Natural killer cell (primary cell): Measurements from ENCODE around the gene HMGCLL1. TPM values are rescaled to one million over a fixed set of nuclear protein-coding genes. Genes with fewer than 3 reads are reported as not detected.

Experiments used
- ATAC-seq, 3 donors: fragments of 150-1000 bp in 2 of 3; fragments of 200-7000 bp in 1 of 3; cut with Tn5 transposase; 1 replicate in 1 of 3; 2 replicates in 2 of 3; pipeline ENCODE4 v1.10.0; 2021; ENCODE audit warnings: mild to moderate bottlenecking in 2 of 3, moderate library complexity in 2 of 3
- DNase-seq, 2 donors: peaks; one replicate each; pipeline versions ENCODE4 v3.0.0 to v3.0.0-alpha.2; 2013 to 2021; ENCODE audit warnings: mixed read lengths in 1 of 2
- H3K27ac ChIP-seq: one replicate; pipeline ENCODE4 v1.5.1; 2013; ENCODE audit warnings: mild to moderate bottlenecking, low read length
- H3K27me3 ChIP-seq: one replicate; pipeline ENCODE4 v1.6.1; 2013; ENCODE audit warnings: low read length; ENCODE audit not compliant: control insufficient read depth, insufficient read depth
- H3K36me3 ChIP-seq: one replicate; pipeline ENCODE4 v1.6.1; 2013; ENCODE audit warnings: low read length; ENCODE audit not compliant: control insufficient read depth, insufficient read depth
- H3K4me1 ChIP-seq: one replicate; pipeline ENCODE4 v1.6.1; 2013; ENCODE audit warnings: low read length; ENCODE audit not compliant: control insufficient read depth, insufficient read depth
- H3K4me3 ChIP-seq: one replicate; pipeline ENCODE4 v1.5.1; 2013; ENCODE audit warnings: low read length
- H3K9me3 ChIP-seq: one replicate; pipeline ENCODE4 v1.6.1; 2013; ENCODE audit warnings: low read length; ENCODE audit not compliant: control insufficient read depth, insufficient read depth
- H3K27ac Mint-ChIP-seq, 2 donors: one replicate each; pipeline ENCODE4 v1.8.0; 2022; ENCODE audit warnings: mild to moderate bottlenecking in 2 of 2, mixed read lengths in 2 of 2, moderate library complexity in 1 of 2
- H3K27me3 Mint-ChIP-seq, 2 donors: one replicate each; pipeline ENCODE4 v1.8.0; 2022; ENCODE audit warnings: low read depth in 2 of 2, mixed read lengths in 2 of 2
- H3K36me3 Mint-ChIP-seq: one replicate; pipeline ENCODE4 v1.8.0; 2022; ENCODE audit warnings: mixed read lengths
- H3K4me1 Mint-ChIP-seq, 2 donors: one replicate each; pipeline ENCODE4 v1.8.0; 2022; ENCODE audit warnings: mixed read lengths in 2 of 2
- H3K4me3 Mint-ChIP-seq: one replicate; pipeline ENCODE4 v1.8.0; 2022; ENCODE audit warnings: mild to moderate bottlenecking, moderate library complexity, mixed read lengths
- H3K9me3 Mint-ChIP-seq, 2 donors: one replicate each; pipeline ENCODE4 v1.8.0; 2022; ENCODE audit warnings: mixed read lengths in 2 of 2
- CTCF ChIP-seq: fragments of 200-600 bp; IDR thresholded peaks from one replicate; pipeline ENCODE4 v1.8.0; 2022; ENCODE audit warnings: antibody characterized with exemption
- WGBS: methylation state at CpG from one replicate; pipeline ENCODE4 v1.1.7; 2013; ENCODE audit warnings: missing lambda C conversion rate; ENCODE audit not compliant: insufficient coverage; 5-methylcytosine and 5-hydroxymethylcytosine counted together
- intact Hi-C: fragments of 100-400 bp; cut with micrococcal nuclease; formaldehyde crosslinking; loops from one replicate; pipeline ENCODE4 v1.14.2; 2022
- total RNA-seq, 4 donors: library from RNA; stranded (reverse); fragments of 120-200 nt in 1 of 4; gene quantifications; one replicate each; pipeline versions ENCODE4 v1.2.3 to v1.2.4, GENCODE V29; 2013 to 2022

HMGCLL1 gene
- total RNA-seq, 3 donors from 2014 or later (not counting 1 experiment from before 2014, with no cell fraction given): not detected

GRCh38 chr6:55490871-55491270 lies 88.1 kb downstream of the HMGCLL1 start:
- H3K4me3 Mint-ChIP-seq: no peak overlapping the region
- H3K27ac Mint-ChIP-seq: no peak overlapping the region

GRCh38 chr6:55474382-55474781 lies 104.6 kb downstream of the HMGCLL1 start:
- Mint-ChIP-seq H3K36me3 (no peaks in the 10 kb centered on the region), H3K4me3 (no peak overlapping the region), H3K9me3 (peaks cover 9 to 12% of the 10 kb centered on the region in 2 donors), H3K27me3 (no peaks in the 10 kb centered on the region), H3K27ac (no peak overlapping the region), H3K4me1 (no peaks in the 10 kb centered on the region)
- Histone ChIP-seq H3K4me1 (no peaks in the 10 kb centered on the region), H3K27me3 (no peaks in the 10 kb centered on the region), H3K4me3 (no peak overlapping the region), H3K9me3 (no peaks in the 10 kb centered on the region), H3K27ac (no peak overlapping the region), H3K36me3 (no peaks in the 10 kb centered on the region)
- ATAC-seq (no peak), DNase-seq (no peak)
- intact Hi-C loops: no loop called here
- WGBS: 87% methylated on average over 2 of the region's 3 CpGs
- TF ChIP-seq CTCF: no peak

More at GRCh38 chr6:55490871-55491270, 88.1 kb downstream of the HMGCLL1 start:
- H3K4me3 ChIP-seq: no peak overlapping the region
- H3K27me3 Mint-ChIP-seq: no peaks in the 10 kb centered on the region
- H3K9me3 ChIP-seq: no peaks in the 10 kb centered on the region
- no peaks in the 10 kb centered on the region for H3K27me3 ChIP-seq
- DNase-seq (no peak), ATAC-seq (no peak)
- H3K36me3 ChIP-seq: no peaks in the 10 kb centered on the region
- no peak for TF ChIP-seq CTCF
- no peaks in the 10 kb centered on the region for H3K4me1 Mint-ChIP-seq
- H3K36me3 Mint-ChIP-seq: no peaks in the 10 kb centered on the region
- peaks cover 5 to 11% of the 10 kb centered on the region in 2 donors for H3K9me3 Mint-ChIP-seq
- H3K27ac ChIP-seq: no peak overlapping the region
- intact Hi-C loops: no loop called here
- H3K4me1 ChIP-seq: no peaks in the 10 kb centered on the region

- no peaks in the 10 kb centered on the region for H3K36me3 ChIP-seq
- intact Hi-C loops: no loop called here
- H3K27me3 ChIP-seq: no peaks in the 10 kb centered on the region
- no peak overlapping the region for H3K4me3 ChIP-seq
- no peaks in the 10 kb centered on the region for H3K36me3 Mint-ChIP-seq
- H3K9me3 ChIP-seq: no peaks in the 10 kb centered on the region
- H3K27ac Mint-ChIP-seq: no peak overlapping the region
- no peaks in the 10 kb centered on the region for H3K4me1 Mint-ChIP-seq
- 100% methylated on average over 1 of the region's 1 CpG for WGBS
- DNase-seq: no peak
- H3K27me3 Mint-ChIP-seq: no peaks in the 10 kb centered on the region
- no peak for ATAC-seq
- TF ChIP-seq CTCF: no peak
- no peak overlapping the region for H3K27ac ChIP-seq
- peaks cover 10 to 13% of the 10 kb centered on the region in 2 donors for H3K9me3 Mint-ChIP-seq
- H3K4me1 ChIP-seq: no peaks in the 10 kb centered on the region
- no peak overlapping the region for H3K4me3 Mint-ChIP-seq
These were observed 105.3 kb downstream of the HMGCLL1 start for GRCh38 chr6:55473722-55474121.

- intact Hi-C loops: no loop called here
- Histone ChIP-seq H3K4me3 (no peak overlapping the region), H3K9me3 (no peaks in the 10 kb centered on the region), H3K4me1 (no peaks in the 10 kb centered on the region), H3K27me3 (no peaks in the 10 kb centered on the region), H3K27ac (no peak overlapping the region), H3K36me3 (no peaks in the 10 kb centered on the region)
- WGBS: 67% methylated on average over 5 of the region's 5 CpGs
- Mint-ChIP-seq H3K27me3 (no peaks in the 10 kb centered on the region), H3K4me1 (no peaks in the 10 kb centered on the region), H3K27ac (no peak overlapping the region), H3K36me3 (no peaks in the 10 kb centered on the region), H3K4me3 (no peak overlapping the region), H3K9me3 (peaks cover 11 to 18% of the 10 kb centered on the region in 2 donors)
- no peak for ATAC-seq
- DNase-seq: no peak
- TF ChIP-seq CTCF: no peak
These were observed 109.0 kb downstream of the HMGCLL1 start for GRCh38 chr6:55469951-55470366.
